ENCODE results near the gene SALL4. TPM values are rescaled to one million over a fixed set of nuclear protein-coding genes. Genes with fewer than 3 reads are reported as not detected.

The SALL4 gene
- total RNA-seq, 2 donors from 2014 or later = 333 to 397 TPM

- Histone ChIP-seq H3K4me3 (ENCODE audit: low read length) (no peak overlapping the region), H3K27me3 (ENCODE audit: control insufficient read depth, insufficient read depth, low read length, poor library complexity, severe bottlenecking) (no peaks in the 10 kb centered on the region), H3K9ac (ENCODE audit: extremely low read depth, low read length, poor library complexity, severe bottlenecking) (no peak overlapping the region), H3K27ac (ENCODE audit: low read depth, low read length) (no peak overlapping the region), H3K9me3 (ENCODE audit: control insufficient read depth, low read length) (no peaks in the 10 kb centered on the region), H3K4me1 (ENCODE audit: control insufficient read depth, insufficient read depth, low read length) (peaks cover 10% of the 10 kb centered on the region), H3K36me3 (ENCODE audit: control insufficient read depth, insufficient read depth, low read length) (peaks cover 3% of the 10 kb centered on the region)
- no peaks in the 10 kb centered on the region for H3K27me3 Mint-ChIP-seq (ENCODE audit: insufficient read depth)
- H3K36me3 Mint-ChIP-seq (ENCODE audit: low read depth) = peaks cover 12% of the 10 kb centered on the region
- peak overlapping the region; percentile 60 for H3K27ac Mint-ChIP-seq
- H3K4me1 Mint-ChIP-seq = peaks cover 26% of the 10 kb centered on the region
- 78 to 83% methylated on average over 7 of the region's 7 CpGs for WGBS, 2 experiments (ENCODE audit: insufficient coverage in 1 of 2, insufficient read length in 1 of 2)
- H3K9me3 Mint-ChIP-seq = no peaks in the 10 kb centered on the region
- no peak overlapping the region for H3K4me3 Mint-ChIP-seq
- no peak for TF ChIP-seq CTCF (conservative IDR thresholded peaks at IDR 0.05)
- DNase-seq = peak; percentile 68
These were observed 2.4 kb upstream of the SALL4 start for GRCh38 chr20:51804754-51805153.

- no peak overlapping the region for H3K27ac ChIP-seq (ENCODE audit: low read depth, low read length)
- peak overlapping the region; percentile 99 for H3K4me3 ChIP-seq (ENCODE audit: low read length)
- Mint-ChIP-seq H3K4me1 (peaks cover 37% of the 10 kb centered on the region), H3K27me3 (ENCODE audit: insufficient read depth) (no peaks in the 10 kb centered on the region), H3K4me3 (peak overlapping the region; percentile 98), H3K27ac (peak overlapping the region; percentile 97), H3K9me3 (no peaks in the 10 kb centered on the region), H3K36me3 (ENCODE audit: low read depth) (peaks cover 19% of the 10 kb centered on the region)
- H3K9me3 ChIP-seq (ENCODE audit: control insufficient read depth, low read length) = no peaks in the 10 kb centered on the region
- peaks cover 10% of the 10 kb centered on the region for H3K36me3 ChIP-seq (ENCODE audit: control insufficient read depth, insufficient read depth, low read length)
- H3K27me3 ChIP-seq (ENCODE audit: control insufficient read depth, insufficient read depth, low read length, poor library complexity, severe bottlenecking) = no peaks in the 10 kb centered on the region
- 89 to 90% methylated on average over 2 of the region's 4 CpGs for WGBS, 2 experiments (ENCODE audit: insufficient coverage in 1 of 2, insufficient read length in 1 of 2)
- DNase-seq = no peak
- no peak for TF ChIP-seq CTCF (conservative IDR thresholded peaks at IDR 0.05)
- H3K9ac ChIP-seq (ENCODE audit: extremely low read depth, low read length, poor library complexity, severe bottlenecking) = no peak overlapping the region
- peaks cover 10% of the 10 kb centered on the region for H3K4me1 ChIP-seq (ENCODE audit: control insufficient read depth, insufficient read depth, low read length)
These were observed 980 bp upstream of the SALL4 start for GRCh38 chr20:51803148-51803854.

- H3K9me3 Mint-ChIP-seq = no peaks in the 10 kb centered on the region
- no peak for DNase-seq
- H3K27ac ChIP-seq (ENCODE audit: low read depth, low read length) = peak overlapping the region; percentile 73
These were observed 548 bp downstream of the SALL4 start for GRCh38 chr20:51801823-51802123.

More at GRCh38 chr20:51801823-51802123, 548 bp downstream of the SALL4 start:
- Mint-ChIP-seq H3K4me3 (peak overlapping the region; percentile 98), H3K4me1 (peaks cover 47% of the 10 kb centered on the region), H3K36me3 (ENCODE audit: low read depth) (peaks cover 21% of the 10 kb centered on the region), H3K27me3 (ENCODE audit: insufficient read depth) (no peaks in the 10 kb centered on the region), H3K27ac (peak overlapping the region; percentile 97)
- 0% methylated on average over 8 of the region's 8 CpGs; no CpG with 5 or more reads in 1 of the 2 experiments for WGBS, 2 experiments (ENCODE audit: insufficient coverage in 1 of 2, insufficient read length in 1 of 2)
- Histone ChIP-seq H3K9me3 (ENCODE audit: control insufficient read depth, low read length) (no peaks in the 10 kb centered on the region), H3K4me1 (ENCODE audit: control insufficient read depth, insufficient read depth, low read length) (peaks cover 12% of the 10 kb centered on the region), H3K9ac (ENCODE audit: extremely low read depth, low read length, poor library complexity, severe bottlenecking) (peak overlapping the region; percentile 94), H3K4me3 (ENCODE audit: low read length) (peak overlapping the region; percentile 99), H3K27me3 (ENCODE audit: control insufficient read depth, insufficient read depth, low read length, poor library complexity, severe bottlenecking) (no peaks in the 10 kb centered on the region), H3K36me3 (ENCODE audit: control insufficient read depth, insufficient read depth, low read length) (peaks cover 14% of the 10 kb centered on the region)
- TF ChIP-seq CTCF (conservative IDR thresholded peaks at IDR 0.05) = no peak

Measured in endodermal cell (in vitro differentiated cells).